OCI-LY7 (cell line): ENCODE results near the gene GPC2. TPM values are rescaled to one million over a fixed set of nuclear protein-coding genes. Genes with fewer than 3 reads are reported as not detected.

Experiments used
- BruUV-seq: library from RNA; stranded (reverse); fragments of 400-500 nt; replicated peaks from 2 replicates; lab custom pipeline; 2021; lab: Mats Ljungman, UMichigan
- CTCF ChIA-PET: fragments of 300-600 bp; sonication (Branson Sonifier 250); formaldehyde crosslinking; loops from one replicate; lab custom pipeline; 2022; ENCODE audit warnings: antibody characterized with exemption; ENCODE audit not compliant: unreplicated experiment; lab: Charles Lee
- POLR2A ChIA-PET: fragments of 300-600 bp; sonication (Branson Sonifier 250); formaldehyde crosslinking; loops from one replicate; lab custom pipeline; 2022; ENCODE audit warnings: antibody characterized with exemption; lab: Charles Lee
- DNase-seq: peaks from one replicate; pipeline ENCODE4 v3.0.0-alpha.2; 2015; ENCODE audit warnings: low spot score
- H2AFZ ChIP-seq: fragments of 200-600 bp; sonication (generic), shearing (Covaris generic); 2 replicates; pipeline ENCODE4 v1.6.1; 2014; ENCODE audit warnings: mild to moderate bottlenecking, antibody characterized with exemption, low read length, moderate library complexity
- H3K27ac ChIP-seq: fragments of 200-600 bp; sonication (generic); 2 replicates; pipeline ENCODE4 v1.5.1; 2014; ENCODE audit warnings: mixed run types, low read depth, mild to moderate bottlenecking, moderate library complexity, low read length, inconsistent platforms; ENCODE audit not compliant: poor library complexity, severe bottlenecking
- H3K36me3 ChIP-seq: fragments of 200-600 bp; sonication (generic); 2 replicates; pipeline ENCODE4 v1.6.1; 2014; ENCODE audit warnings: mild to moderate bottlenecking, antibody characterized with exemption, low read length, moderate library complexity, mixed read lengths; ENCODE audit not compliant: insufficient read depth
- H3K4me1 ChIP-seq: fragments of 200-600 bp; sonication (generic); 2 replicates; pipeline ENCODE4 v1.5.1; 2014; ENCODE audit warnings: mild to moderate bottlenecking, low read length; ENCODE audit not compliant: insufficient read depth, poor library complexity, severe bottlenecking
- H3K4me2 ChIP-seq: fragments of 200-600 bp; sonication (generic); 2 replicates; pipeline ENCODE4 v1.6.1; 2014; ENCODE audit warnings: mild to moderate bottlenecking, low read length
- H3K4me3 ChIP-seq: fragments of 200-600 bp; sonication (generic); 2 replicates; pipeline ENCODE4 v1.5.1; 2014; ENCODE audit warnings: mild to moderate bottlenecking, low read depth, low read length; ENCODE audit not compliant: poor library complexity, severe bottlenecking
- H3K79me2 ChIP-seq: fragments of 200-600 bp; sonication (generic); 2 replicates; pipeline ENCODE4 v1.6.1; 2016; ENCODE audit warnings: low read depth, mild to moderate bottlenecking, low read length, moderate library complexity, mixed read lengths; ENCODE audit not compliant: insufficient read depth
- H3K9me2 ChIP-seq: fragments of 200-600 bp; sonication (generic); 2 replicates; pipeline ENCODE4 v1.6.1; 2016; ENCODE audit warnings: mild to moderate bottlenecking, low read length, mixed read lengths; ENCODE audit not compliant: insufficient read depth
- H3K9me3 ChIP-seq: fragments of 200-600 bp; sonication (generic); 2 replicates; pipeline ENCODE4 v1.6.1; 2014; ENCODE audit warnings: mild to moderate bottlenecking, mixed run types, low read length, mixed read lengths
- H4K20me1 ChIP-seq: fragments of 200-600 bp; sonication (generic); 2 replicates; pipeline ENCODE4 v1.6.1; 2014; ENCODE audit warnings: mild to moderate bottlenecking, antibody characterized with exemption, low read length, moderate library complexity, mixed read lengths; ENCODE audit not compliant: insufficient read depth
- CTCF ChIP-seq: fragments of 200-600 bp; sonication (generic); conservative IDR thresholded peaks from 2 replicates; pipeline ENCODE4 v1.5.1; 2014; ENCODE audit warnings: mild to moderate bottlenecking, antibody characterized with exemption, low read length, moderate library complexity, mixed read lengths
- EZH2phosphoT487 ChIP-seq: fragments of 200-600 bp; sonication (generic); IDR thresholded peaks from 2 replicates; pipeline ENCODE4 v1.6.1; 2018; ENCODE audit warnings: low read depth, borderline replicate concordance, mild to moderate bottlenecking, mixed run types, antibody characterized with exemption, low read length, moderate library complexity, mixed read lengths
- intact Hi-C: fragments of 100-400 bp; cut with micrococcal nuclease; formaldehyde crosslinking; loops from one replicate; pipeline ENCODE4 v1.10.0; 2022; ENCODE audit not compliant: unreplicated experiment
- microRNA-seq: library from miRNA; unstranded; fragments of <30 nt; microRNA quantifications from one replicate; pipeline ENCODE4 v1.2.0, GENCODE V29; 2022; ENCODE audit warnings: borderline replicate concordance
- total RNA-seq, 2 experiments: library from RNA; depleted of rRNA in 1 of 2; stranded (reverse); fragments of >200 nt in 1 of 2; shearing (Covaris generic) in 1 of 2; gene quantifications; 2 replicates each; pipeline ENCODE4 v1.2.3, GENCODE V29; 2014 to 2022

The GPC2 gene
- total RNA-seq, 2 experiments from 2014 or later = 20.2 to 23.2 TPM

- intact Hi-C loops = loop anchor here (1.0 kb wide), 1 partner anchor 19 kb away; the partner anchor contains the start of genes AP4M1 and MCM7
- Histone ChIP-seq H3K27ac (peak overlapping the region; percentile 73), H3K9me2 (no peaks in the 10 kb centered on the region), H3K79me2 (peaks cover 20% of the 10 kb centered on the region; the same call in 1 of the 2 replicates), H2AFZ (peak overlapping the region; percentile 84), H3K36me3 (peaks cover 32% of the 10 kb centered on the region), H3K4me3 (peak overlapping the region; percentile 80), H4K20me1 (no peaks in the 10 kb centered on the region), H3K4me1 (peaks cover 23% of the 10 kb centered on the region), H3K4me2 (peak overlapping the region; percentile 85), H3K9me3 (no peaks in the 10 kb centered on the region)
- CTCF ChIA-PET = interaction anchor here (0.6 kb wide), 1 partner anchor 32 kb away, joined by 3 read pairs; no protein-coding TSS in a partner anchor
- POLR2A ChIA-PET = interaction anchor here (0.6 to 2.2 kb wide), 6 partner anchors 18 to 97 kb away, joined by 3 to 10 read pairs (median 4); partner anchors contain the start of genes AP4M1, LAMTOR4 and MCM7
- TSS peak; percentile 85 for BruUV-seq
- peak; percentile 77 for DNase-seq
- TF ChIP-seq EZH2phosphoT487 = no peak
- TF ChIP-seq CTCF = 0 out of 2 replicates have a peak, but pooled peaks have one; percentile 27
Observed at GRCh38 chr7:100119970-100120732, 57.0 kb downstream of the GPC2 start.

Small RNA genes lying within 50 kb of the gene (microRNA-seq; reads per million reads assigned to microRNA genes)
- gene MIR4658 = not detected

Other genes starting within 250 kb of the GPC2 start
- not detected in 2 replicates for gene GJC3, start 247.8 kb downstream of the GPC2 start, total RNA-seq (2014; rRNA removed; shearing (Covaris generic))
- not detected in 2 replicates for gene GJC3, start 247.8 kb downstream of the GPC2 start, total RNA-seq (2022)
- gene AZGP1, start 201.3 kb downstream of the GPC2 start, total RNA-seq (2014; rRNA removed; shearing (Covaris generic)) = 0.60 and 2.1 TPM in 2 replicates
- gene AZGP1, start 201.3 kb downstream of the GPC2 start, total RNA-seq (2022) = 0.44 and 0.89 TPM in 2 replicates
- 20.2 and 21.4 TPM in 2 replicates for gene ZKSCAN1, start 161.8 kb downstream of the GPC2 start, total RNA-seq (2014; rRNA removed; shearing (Covaris generic))
- gene ZKSCAN1, start 161.8 kb downstream of the GPC2 start, total RNA-seq (2022) = 48.1 and 55.4 TPM in 2 replicates
- gene ZSCAN21, start 127.6 kb downstream of the GPC2 start, total RNA-seq (2014; rRNA removed; shearing (Covaris generic)) = 5.6 and 9.7 TPM in 2 replicates
- 7.3 and 7.5 TPM in 2 replicates for gene ZSCAN21, start 127.6 kb downstream of the GPC2 start, total RNA-seq (2022)
- gene ZNF3, start 95.7 kb downstream of the GPC2 start, total RNA-seq (2014; rRNA removed; shearing (Covaris generic)) = 19.8 and 21.8 TPM in 2 replicates
- 23.7 and 24.4 TPM in 2 replicates for gene ZNF3, start 95.7 kb downstream of the GPC2 start, total RNA-seq (2022)
- gene COPS6, start 88.4 kb downstream of the GPC2 start, total RNA-seq (2014; rRNA removed; shearing (Covaris generic)) = 57.6 and 60.5 TPM in 2 replicates
- gene COPS6, start 88.4 kb downstream of the GPC2 start, total RNA-seq (2022) = 93.3 and 96.0 TPM in 2 replicates
- gene MCM7, start 76.0 kb downstream of the GPC2 start, total RNA-seq (2014; rRNA removed; shearing (Covaris generic)) = 424 and 475 TPM in 2 replicates
- 423 and 443 TPM in 2 replicates for gene MCM7, start 76.0 kb downstream of the GPC2 start, total RNA-seq (2022)
- 14.1 and 25.0 TPM in 2 replicates for gene AP4M1, start 75.7 kb downstream of the GPC2 start, total RNA-seq (2014; rRNA removed; shearing (Covaris generic))
- 29.3 and 33.8 TPM in 2 replicates for gene AP4M1, start 75.7 kb downstream of the GPC2 start, total RNA-seq (2022)
- gene TAF6, start 58.0 kb downstream of the GPC2 start, total RNA-seq (2014; rRNA removed; shearing (Covaris generic)) = 28.0 and 35.4 TPM in 2 replicates
- 71.0 and 76.5 TPM in 2 replicates for gene TAF6, start 58.0 kb downstream of the GPC2 start, total RNA-seq (2022)
- gene CNPY4, start 57.7 kb downstream of the GPC2 start, total RNA-seq (2014; rRNA removed; shearing (Covaris generic)) = 20.9 and 24.5 TPM in 2 replicates
- 25.8 and 26.7 TPM in 2 replicates for gene CNPY4, start 57.7 kb downstream of the GPC2 start, total RNA-seq (2022)
- 4.4 and 4.8 TPM in 2 replicates for gene MBLAC1, start 50.4 kb downstream of the GPC2 start, total RNA-seq (2014; rRNA removed; shearing (Covaris generic))
- gene MBLAC1, start 50.4 kb downstream of the GPC2 start, total RNA-seq (2022) = 3.7 and 4.5 TPM in 2 replicates
- 243 and 263 TPM in 2 replicates for gene LAMTOR4, start 28.5 kb downstream of the GPC2 start, total RNA-seq (2014; rRNA removed; shearing (Covaris generic))
- gene LAMTOR4, start 28.5 kb downstream of the GPC2 start, total RNA-seq (2022) = 207 and 237 TPM in 2 replicates
- gene TRAPPC14, start 18.7 kb downstream of the GPC2 start, total RNA-seq (2014; rRNA removed; shearing (Covaris generic)) = 30.6 and 38.8 TPM in 2 replicates
- 41.6 and 49.9 TPM in 2 replicates for gene TRAPPC14, start 18.7 kb downstream of the GPC2 start, total RNA-seq (2022)
- gene GAL3ST4, start 8.8 kb downstream of the GPC2 start, total RNA-seq (2014; rRNA removed; shearing (Covaris generic)) = 3.9 and 4.6 TPM in 2 replicates
- 5.2 and 6.1 TPM in 2 replicates for gene GAL3ST4, start 8.8 kb downstream of the GPC2 start, total RNA-seq (2022)
- gene STAG3, start 537 bp upstream of the GPC2 start, total RNA-seq (2014; rRNA removed; shearing (Covaris generic)) = 56.1 and 82.8 TPM in 2 replicates
- gene STAG3, start 537 bp upstream of the GPC2 start, total RNA-seq (2022) = 70.2 and 79.2 TPM in 2 replicates
- 61.5 and 83.3 TPM in 2 replicates for gene PVRIG, start 42.6 kb upstream of the GPC2 start, total RNA-seq (2014; rRNA removed; shearing (Covaris generic))
- gene PVRIG, start 42.6 kb upstream of the GPC2 start, total RNA-seq (2022) = 86.6 and 99.4 TPM in 2 replicates
- not detected in 2 replicates for gene SPDYE3, start 130.3 kb upstream of the GPC2 start, total RNA-seq (2014; rRNA removed; shearing (Covaris generic))
- not detected in 2 replicates for gene SPDYE3, start 130.3 kb upstream of the GPC2 start, total RNA-seq (2022)
- gene PILRB, start 180.7 kb upstream of the GPC2 start, total RNA-seq (2014; rRNA removed; shearing (Covaris generic)) = 90.2 and 102 TPM in 2 replicates
- 95.0 and 106 TPM in 2 replicates for gene PILRB, start 180.7 kb upstream of the GPC2 start, total RNA-seq (2022)
- gene PILRA, start 196.1 kb upstream of the GPC2 start, total RNA-seq (2014; rRNA removed; shearing (Covaris generic)) = 6.4 and 8.0 TPM in 2 replicates
- gene PILRA, start 196.1 kb upstream of the GPC2 start, total RNA-seq (2022) = 13.5 and 16.0 TPM in 2 replicates